Measurements from ENCODE around the gene AIFM2.
"Not testable (repeated sequence)": the region's sequence is repeated elsewhere in the genome, so short reads cannot be mapped to it uniquely, and the experiment has no call there.

The AIFM2 gene

DNA sequence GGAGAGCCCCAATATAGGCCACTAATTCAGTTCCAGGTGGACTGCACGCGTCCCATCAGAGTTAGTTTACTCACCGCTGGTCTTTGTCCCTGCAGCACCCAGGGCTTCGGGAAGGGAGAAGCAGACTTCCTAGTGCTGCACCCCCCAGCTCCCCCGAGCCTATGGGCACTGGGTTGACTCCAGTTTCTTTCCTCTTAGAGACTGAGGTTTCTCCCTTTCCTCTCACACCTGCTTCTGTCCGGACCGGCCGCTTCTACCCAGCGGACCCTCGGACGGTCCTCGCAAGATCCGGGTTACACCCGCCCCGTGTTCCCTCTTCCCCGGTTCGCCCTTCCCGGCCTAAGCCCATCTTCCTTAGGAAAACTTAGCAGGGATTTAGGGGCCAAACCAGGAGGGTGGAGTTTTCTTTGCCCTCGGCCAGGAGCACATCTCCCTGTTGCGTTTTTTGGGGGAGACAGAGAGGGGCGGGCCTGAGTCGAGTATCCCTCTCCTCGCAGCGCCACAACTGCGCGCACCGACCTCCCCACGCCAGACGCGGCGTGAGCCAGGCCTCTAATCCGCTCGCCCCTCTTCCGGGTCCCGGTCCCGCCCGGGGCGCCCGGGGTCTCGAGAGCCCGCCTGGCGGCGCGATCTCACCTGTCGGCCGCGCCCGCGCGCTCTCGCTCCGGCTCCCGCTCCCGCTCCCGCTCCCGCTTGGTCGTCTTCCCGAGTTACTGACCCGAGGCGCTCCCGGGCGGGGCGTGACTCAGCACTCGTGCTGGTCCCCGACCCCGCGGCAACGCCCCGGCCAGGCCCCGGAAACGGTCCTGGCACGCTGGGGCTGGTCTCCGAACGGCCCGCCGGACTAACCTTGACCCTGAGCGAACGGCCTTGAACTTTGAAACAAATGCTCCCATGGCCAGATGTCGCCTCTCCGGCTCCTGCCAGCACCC, at the start of gene AIFM2:
TSS of gene AIFM2 (minus strand) at position 728 of the 932 bp plus-strand sequence. CDS start 8,741 bp downstream, outside the sequence.
- FAIRE-seq, result no peak

DNA sequence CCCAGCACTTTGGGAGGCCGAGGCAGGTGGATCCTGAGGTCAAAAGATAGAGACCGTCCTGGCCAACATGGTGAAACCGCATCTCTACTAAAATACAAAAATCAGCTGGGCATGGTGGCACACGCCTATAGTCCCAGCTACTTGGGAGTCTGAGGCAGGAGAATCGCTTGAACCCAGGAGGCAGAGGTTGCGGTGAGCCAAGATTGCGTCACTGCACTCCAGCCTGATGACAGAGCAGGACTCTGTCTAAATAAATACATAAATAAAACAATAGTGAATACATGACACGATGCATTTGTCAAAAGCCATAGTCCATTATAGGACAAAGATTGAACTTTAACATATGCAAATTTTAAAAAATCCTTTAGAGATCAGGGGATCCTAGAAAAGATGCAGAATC, 46.6 kb upstream of the AIFM2 start:
- not testable (repeated sequence) for FAIRE-seq

DNA sequence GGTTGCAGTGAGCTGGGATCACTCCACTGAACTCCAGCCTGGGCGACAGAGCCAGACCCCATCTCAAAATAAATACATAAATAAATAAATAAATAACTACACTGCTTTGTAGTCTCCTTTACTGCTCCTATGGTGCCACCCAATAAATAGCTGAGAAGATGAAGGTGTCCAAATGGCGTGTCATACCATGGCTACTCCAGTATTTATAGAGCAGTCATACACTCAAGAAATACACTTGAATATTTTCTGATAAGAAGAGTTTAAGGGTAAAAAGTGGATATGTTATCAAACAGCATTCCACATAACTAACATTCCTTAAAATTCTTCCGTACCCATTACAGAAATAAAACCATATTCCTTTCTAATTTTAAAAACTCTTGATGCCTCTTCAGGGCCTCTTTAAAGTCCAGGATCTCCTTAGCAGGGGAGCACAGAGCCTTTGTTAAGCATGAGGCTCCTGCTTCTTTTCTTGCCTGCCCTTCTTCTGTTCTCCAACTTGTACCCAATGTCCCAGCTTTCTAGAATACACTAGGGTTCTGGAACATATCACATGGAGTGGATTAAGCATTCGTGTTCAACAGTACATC, 45.6 kb upstream of the AIFM2 start:
- no peak for FAIRE-seq

DNA sequence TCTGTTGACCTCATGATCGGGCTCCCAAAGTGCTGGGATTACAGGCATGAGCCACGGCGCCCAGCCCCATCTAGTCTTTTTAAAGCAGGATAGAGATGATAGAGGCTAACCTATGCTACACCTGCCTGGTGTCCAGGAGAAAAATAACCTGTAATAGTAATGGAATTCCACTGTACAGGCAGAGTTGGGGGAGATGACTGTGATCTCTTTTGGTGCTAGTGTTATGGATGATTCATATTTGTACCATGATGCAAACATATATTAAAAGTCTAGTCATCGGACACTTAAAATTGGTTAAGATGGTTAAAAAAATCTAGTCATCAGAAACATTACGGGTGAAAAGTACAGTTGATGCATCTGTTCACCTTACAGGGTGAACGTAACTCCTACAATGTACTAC, 43.8 kb upstream of the AIFM2 start:
- no peak for FAIRE-seq

DNA sequence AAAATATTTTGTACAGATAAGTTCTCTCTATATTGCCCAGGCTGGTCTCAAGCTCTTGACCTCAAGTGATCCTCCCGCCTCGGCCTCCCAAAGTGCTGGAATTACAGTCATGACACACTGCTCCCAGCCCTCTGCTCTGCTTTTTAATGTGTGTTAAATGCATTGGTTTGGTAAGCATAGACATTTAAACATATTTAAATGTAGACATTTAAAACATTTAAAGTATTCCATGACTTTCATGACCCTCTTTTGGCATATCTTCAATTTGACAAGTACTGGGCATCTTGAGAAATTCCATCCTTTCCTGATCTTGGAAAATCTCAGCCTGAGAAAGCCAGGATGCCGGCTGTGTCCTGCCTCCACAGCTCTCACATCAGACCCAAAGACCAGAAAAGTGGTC, 42.9 kb upstream of the AIFM2 start:
- no peak for FAIRE-seq

DNA sequence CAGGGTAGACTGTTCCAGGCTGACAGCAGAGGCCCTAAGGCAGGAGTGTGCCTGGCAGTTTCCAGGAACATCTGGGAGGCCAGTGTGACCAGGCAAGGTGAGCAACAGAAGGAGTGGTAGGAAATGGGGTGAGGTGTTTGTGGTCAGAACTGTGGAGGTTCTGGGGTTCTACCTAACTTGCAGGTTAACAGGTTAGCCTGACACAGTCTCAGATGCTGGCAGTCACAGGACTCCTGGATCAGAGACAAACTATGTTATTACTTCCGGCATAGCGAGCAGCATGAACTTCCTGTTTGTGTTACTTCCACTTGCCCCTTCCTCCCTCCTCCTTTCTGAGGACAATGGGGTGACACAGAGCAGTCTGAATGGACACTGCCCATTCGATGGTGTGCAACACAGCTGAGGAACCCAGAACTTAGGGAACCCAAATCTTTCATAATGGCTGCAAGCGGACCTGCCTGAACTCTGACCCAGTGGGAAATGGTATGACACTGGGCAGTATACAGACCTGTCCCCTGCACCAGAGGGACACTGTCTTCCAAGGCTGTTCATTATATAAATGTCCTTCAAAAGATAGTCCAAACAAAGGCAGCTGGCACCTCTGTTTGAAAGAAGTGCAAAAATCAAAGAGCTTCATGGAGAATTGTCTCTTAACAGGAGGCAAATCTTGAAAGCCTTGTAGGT, 41.6 kb upstream of the AIFM2 start:
- no peak for FAIRE-seq

DNA sequence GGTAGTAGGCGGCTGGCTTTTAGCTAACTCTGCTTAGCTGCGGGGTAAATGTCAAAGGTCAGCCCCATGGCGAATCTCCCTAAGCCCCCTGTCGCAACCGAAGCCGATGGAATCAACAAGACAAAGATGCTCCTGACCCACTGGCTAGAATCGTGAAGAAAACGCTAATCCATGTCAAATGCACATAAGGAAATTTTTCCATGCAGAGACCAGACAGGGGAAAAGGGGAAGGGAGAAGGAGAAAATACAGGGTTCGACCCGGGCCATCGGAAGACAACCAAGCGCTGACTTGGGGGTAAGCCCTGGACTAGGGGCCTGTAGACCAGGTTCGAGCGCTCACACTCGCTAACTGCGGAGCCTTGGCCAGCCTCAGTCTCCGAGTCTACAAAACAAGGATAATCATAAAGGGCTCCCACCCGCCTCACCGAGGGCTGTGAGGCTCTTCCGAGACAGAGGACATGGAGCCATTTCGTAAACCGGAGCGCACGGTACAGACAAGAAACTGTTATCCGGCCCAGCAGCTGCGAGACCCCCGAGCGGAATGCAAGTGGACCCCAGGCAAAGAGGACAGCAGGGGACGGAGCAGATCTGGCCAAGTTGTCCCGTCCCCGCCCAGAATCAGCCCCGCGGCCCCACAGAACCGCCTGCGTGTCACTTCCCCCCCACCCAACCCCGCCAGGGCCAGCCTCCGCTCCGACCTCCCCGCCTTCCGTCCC, 37.2 kb upstream of the AIFM2 start:
- no peak for FAIRE-seq

DNA sequence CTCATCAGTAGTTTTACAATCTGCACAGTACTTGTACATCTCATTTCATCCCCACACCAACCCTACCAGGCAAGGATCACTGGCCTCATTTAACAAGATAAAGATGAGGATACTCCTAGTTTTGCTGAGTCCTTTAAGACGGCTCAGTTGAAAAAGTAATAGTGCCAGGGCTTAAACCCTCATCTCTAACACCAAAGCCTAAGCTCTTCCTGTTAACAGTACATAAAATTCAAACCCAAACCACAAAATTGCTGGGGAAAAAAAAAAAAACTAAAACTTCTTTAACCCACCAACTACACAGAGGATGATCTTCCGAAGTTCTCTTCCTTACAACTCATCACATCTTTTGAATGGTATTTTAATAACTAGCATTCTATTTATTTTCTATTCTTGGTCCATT, 36.4 kb upstream of the AIFM2 start:
- no peak for FAIRE-seq

DNA sequence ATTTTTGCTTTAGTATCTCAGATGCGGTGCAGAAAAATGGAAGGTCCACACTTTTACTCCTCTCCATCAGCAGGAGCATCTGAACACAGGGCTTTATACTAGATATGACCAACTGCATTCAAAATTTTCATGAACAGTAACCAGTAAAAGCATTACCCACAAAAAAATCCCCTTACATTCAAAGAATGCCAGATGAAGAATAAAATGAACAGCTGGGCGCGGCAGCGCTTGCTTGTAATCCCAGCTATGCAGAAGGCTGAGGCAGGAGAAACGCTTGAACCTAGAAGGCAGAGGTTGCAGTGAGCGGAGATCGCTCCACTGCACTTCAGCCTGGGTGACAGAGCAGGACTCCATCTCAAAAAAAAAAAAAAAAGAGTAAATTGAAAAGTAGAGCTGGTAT, 34.6 kb upstream of the AIFM2 start:
- no peak for FAIRE-seq

DNA sequence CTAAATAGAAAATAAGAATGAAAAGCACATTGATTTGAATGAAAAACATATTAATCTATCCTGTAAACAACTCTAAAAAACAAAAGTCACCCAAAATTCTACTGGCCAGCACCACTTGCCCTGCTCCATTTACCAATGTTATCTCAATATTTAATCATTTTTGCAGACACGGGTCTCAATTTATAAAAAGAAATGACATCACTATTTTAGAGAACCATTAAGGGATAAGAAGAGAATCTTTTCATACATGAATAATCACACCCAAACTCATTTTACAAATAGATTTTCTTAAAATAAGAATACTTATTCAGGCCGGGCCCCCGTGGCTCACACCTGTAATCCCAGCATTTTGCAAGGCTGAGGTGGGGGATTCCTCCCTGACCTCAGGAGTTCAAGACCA, 33.8 kb upstream of the AIFM2 start:
- no peak for FAIRE-seq

DNA sequence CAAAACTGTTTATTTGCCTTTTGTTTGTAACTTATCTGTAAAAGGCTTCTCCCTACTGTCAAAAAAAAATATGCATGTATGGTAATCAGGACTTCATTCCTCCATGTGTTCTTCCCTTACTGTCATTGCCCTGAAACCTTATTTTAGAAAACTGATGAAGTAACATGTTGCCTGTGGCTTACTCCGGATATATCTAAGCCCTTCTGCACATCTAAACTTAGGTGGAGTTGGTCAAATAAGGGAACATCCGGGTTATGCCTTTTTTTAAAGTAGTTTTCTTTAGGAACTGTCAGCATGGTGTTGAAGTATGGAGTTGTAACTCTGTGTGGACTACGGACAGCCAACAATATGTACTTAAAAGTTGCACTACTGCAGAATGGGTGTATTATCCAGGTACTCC, 31.5 kb upstream of the AIFM2 start:
- no peak for FAIRE-seq

DNA sequence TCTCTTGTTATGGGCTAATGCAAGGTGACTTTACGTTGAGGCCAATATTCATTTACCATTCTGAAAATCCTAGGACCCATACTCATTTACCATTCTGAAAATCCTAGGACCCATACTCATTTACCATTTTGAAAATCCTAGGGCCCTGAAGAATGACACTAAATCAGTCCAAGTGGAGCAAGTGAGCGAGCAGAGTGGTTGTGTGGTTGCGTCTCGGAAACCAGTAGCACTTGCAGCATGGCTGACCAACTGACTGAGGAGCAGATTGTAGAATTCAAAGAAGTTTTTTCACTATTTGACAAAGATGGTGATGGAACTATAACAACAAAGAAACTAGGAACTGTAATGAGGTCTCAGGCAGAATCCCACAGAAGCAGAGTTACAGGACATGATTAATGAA, 30.8 kb upstream of the AIFM2 start:
- FAIRE-seq, result no peak

DNA sequence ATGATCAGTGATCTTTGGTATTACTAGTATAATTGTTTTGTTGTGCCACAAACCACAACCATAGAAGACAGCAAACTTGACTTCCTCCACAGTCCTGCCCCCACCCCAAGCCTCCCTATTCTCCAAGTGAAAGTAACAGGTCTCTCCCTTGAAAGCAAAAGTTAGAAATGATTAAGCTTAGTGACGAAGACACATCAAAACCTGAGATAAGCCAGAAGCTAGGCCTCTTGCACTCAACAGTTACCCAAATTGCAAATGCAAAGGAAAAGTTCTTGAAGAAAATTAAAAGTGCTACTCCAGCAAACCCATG, 30.2 kb upstream of the AIFM2 start:
- no peak for FAIRE-seq

DNA sequence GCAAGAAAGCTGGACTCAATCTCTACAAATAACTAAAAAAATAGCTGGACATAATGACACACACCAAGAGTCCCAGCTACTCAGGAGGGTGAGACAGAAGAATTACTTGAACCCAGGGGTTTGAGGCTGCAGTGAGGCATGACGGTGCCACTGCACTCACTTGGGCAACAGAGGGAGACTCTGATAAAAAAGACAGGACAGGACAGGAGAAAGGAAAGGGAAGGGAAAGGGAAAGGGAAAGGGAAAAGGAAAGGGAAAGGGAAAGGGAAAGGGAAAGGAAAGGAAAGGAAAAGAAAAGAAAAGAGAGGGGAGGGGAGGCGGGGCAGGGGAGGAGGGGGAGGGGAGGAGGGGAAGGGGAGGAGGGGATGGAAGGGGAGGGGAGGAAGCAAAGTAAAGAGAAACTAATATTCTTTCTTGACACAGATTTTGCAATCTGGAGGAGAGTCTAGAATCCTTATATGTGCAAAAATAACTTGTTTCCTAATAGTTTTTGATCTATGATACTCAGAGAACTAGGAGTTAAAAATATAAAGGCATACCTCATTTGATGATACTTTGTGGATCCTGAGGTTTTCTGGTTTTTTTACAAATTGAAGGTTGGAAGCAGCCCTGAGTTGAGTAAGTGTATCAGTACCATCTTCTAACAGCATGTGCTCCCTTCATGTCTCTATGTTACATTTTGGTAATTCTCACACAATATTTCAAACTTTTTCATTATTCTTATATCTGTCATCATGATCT, 29.7 kb upstream of the AIFM2 start:
- no peak for FAIRE-seq

DNA sequence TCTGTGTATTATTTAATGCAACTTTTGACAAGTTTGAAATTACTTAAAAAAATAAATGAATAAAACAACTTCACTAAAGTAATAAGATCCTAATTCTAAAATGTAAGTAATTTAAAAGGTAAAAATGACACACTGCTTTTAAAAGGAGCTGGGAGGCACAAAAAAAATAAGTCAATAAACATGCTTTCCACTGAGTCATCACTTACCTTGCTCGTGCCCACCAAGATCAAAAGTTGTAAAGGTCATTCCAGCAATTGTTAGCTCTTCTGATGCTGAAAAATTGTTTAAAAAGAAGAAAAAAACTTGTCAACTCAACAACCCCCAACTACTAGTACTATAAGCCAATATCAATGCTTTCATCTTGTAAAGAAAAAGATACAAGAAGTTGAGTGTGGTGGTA, 28.2 kb upstream of the AIFM2 start:
- FAIRE-seq, result no peak

DNA sequence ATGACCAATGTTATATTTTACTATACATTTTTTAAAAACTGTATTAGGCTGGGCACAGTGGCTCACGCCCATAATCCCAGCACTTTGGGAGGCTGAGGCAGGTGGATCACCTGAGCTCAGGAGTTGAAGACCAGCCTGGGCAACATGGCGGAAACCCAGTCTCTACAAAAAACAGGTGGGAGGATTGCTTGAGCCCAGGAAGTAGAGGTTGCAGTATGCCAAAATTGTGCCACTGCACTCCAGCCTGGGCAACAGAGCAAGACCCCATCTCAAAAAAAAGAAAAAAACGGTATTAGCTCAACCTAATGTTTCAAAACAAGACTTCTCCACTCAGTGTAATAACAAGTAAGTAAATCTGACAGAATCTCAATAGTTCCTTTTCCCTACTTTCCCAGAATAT, 26.7 kb upstream of the AIFM2 start:
- FAIRE-seq, result not testable (repeated sequence)

DNA sequence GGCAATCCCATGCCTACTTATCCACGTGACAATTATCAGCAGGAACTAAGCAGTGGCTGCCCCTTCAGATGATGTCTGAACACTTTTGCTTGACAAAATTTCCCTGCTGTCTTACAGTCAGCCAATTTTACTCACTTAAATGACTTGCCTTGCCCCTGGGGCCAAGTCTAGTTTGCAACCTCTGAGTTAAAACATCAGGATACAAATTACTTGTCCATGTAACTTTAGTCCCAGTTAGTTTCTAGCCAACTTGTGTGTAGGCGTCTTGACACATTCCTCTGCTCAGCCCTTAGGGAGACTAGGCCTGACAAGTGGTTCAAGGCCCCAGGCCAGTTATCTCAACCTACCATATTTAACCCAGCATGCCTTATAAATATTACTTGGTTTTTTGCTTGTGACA, 25.5 kb upstream of the AIFM2 start:
- FAIRE-seq, result no peak

DNA sequence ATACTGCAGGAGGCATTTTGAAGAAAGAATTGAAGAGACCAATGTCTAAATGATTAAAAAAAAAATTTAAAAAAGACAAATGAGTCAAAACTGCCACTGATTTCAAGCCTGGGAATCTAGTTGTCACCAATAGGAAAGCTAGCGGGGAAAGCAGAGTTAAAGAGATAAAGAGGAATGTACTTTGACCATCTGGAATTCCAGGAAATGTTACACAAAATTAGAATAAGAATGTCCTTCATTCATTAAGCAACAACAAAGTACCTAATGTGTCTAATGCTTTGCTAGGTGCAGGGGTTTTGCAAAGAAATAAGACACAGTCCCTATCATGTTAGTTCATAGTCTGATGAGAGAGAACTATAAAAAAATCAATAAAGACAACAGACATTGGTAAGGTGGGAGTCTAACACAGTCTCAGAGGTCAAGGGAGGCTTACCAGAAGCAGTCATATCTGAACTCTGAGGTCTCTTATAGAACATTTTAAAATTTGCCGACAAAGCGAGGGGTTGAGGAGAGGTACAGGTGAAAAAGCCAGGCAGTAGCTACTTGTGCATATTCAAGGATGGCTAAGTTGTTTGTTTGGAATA, 22.7 kb upstream of the AIFM2 start:
- FAIRE-seq, result no peak

DNA sequence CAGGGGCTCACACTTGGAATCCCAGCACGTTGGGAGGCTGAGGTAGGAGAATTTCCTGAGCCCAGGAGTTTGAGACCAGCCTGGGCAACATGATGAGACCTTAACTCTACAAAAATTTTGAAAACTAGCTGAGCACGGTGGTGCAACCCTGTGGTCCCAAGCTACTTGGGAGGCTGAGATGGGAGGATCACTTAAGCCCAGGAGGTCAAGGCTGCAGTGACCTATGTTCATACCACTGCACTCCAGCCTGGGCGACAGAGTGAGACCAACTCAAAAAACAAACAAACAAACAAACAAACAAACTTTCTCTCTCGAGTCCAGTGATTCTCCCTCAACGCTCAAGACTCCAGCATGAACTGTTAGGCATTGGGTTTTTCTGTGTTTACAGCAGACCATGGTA, 15.9 kb upstream of the AIFM2 start:
- no peak for FAIRE-seq

DNA sequence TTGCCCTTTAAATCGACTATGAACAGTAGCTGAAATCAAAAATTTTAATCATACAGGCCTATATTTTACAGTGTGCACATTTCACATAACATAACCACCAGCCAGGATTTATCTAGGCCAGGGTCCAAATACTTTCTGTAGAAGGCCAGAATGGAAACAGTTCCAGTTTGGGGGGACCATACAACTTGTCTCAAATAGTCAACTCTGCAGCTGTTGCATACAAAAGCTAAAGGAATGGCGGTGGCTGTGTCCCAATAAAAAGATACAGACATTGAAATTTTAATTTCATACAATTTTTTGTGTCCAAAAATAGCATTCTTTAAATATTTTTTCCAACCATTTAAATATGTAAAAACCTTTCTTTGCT, 14.6 kb upstream of the AIFM2 start:
- FAIRE-seq, result no peak

DNA sequence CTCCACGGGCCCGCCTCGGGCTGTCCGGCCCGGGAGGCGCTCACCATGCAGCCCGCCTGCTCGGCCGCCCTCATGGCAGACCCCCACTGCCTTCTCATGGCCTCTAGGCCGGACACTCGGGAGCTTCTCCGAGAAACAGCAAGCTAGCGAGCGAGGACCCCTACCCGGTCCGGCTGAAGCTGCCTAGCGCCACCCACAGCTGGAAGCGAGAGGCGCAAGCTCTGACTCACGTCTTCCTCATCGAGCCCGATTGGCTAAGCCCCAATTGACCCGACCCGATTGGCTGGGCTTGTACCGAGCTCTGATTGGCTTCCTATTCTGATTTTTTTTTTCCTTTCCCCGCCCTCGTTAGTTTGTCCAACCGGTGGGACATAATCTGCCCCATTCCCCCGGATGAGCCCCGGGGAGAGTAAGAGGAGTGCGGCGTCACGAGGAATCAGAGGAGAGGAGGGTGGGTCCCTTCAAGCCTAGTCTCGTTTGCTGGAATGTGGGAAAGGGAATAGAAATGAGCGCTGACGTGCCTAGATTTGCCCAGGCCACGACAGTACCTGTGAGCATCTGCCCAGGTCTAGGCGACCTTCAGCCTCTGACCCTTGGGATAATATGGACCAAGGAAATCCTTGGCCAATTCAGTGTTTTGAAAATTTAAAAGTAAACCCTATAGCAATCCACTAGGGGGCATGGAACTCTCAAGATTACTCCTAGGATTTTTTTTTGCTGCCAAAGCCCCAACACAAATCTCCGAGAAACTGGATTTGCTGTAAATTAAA, 14.0 kb upstream of the AIFM2 start, which contains the start of gene TYSND1:
TSS of gene TYSND1 (minus strand) at position 212 of the 770 bp plus-strand sequence. CDS start at position 98, 114 bp downstream.
- FAIRE-seq, result peak; percentile 99
